T-helper 9 cell (primary cell): ENCODE data around the gene PIP4P1.

Source experiments
- DNase-seq: peaks from one replicate; pipeline ENCODE4 v3.0.0-alpha.2; 2020

PIP4P1 gene

DNA sequence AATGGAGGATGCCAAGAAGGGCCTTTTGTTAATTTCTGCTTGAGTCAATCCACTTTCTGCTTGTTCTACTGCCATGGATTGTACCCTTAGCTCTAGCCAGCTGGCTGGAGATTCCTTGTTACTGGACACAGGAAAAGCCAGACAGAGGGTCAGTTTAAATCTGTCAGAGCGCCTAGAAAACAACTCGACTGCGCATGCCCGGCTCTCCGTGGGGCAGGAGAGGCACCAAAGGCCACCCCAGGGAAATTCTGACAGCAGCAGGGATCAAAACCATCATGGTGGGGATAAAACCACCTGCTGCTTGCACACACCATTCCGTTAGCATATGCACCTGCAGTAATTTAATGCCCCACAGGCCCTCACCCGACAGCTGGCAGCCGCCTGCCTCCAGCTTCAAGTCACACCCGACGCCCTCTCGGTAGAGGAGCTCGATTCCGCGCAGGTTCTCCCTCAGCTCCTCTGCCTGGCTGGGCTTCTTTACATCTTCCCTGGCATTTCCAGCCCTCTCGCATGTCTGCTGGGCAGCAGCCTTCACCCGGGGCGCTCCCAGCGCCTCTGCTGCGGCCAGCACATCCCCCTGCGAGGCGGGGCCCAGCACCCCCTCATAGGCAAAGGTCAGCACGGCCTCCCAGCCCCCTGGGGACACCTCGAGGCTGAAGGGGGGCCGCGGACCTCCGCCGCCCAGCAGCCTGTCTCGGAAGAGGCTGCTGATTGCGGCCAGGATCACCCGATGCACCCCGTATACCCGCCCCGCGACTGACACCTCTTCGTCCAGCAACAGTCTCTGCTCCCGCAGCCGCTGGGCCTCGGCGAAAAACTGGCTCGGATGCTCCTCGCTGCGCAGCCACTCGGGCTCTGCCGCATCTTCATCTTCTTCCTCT lies 26.3 kb downstream of the PIP4P1 start:
- DNase-seq = no peak

DNA sequence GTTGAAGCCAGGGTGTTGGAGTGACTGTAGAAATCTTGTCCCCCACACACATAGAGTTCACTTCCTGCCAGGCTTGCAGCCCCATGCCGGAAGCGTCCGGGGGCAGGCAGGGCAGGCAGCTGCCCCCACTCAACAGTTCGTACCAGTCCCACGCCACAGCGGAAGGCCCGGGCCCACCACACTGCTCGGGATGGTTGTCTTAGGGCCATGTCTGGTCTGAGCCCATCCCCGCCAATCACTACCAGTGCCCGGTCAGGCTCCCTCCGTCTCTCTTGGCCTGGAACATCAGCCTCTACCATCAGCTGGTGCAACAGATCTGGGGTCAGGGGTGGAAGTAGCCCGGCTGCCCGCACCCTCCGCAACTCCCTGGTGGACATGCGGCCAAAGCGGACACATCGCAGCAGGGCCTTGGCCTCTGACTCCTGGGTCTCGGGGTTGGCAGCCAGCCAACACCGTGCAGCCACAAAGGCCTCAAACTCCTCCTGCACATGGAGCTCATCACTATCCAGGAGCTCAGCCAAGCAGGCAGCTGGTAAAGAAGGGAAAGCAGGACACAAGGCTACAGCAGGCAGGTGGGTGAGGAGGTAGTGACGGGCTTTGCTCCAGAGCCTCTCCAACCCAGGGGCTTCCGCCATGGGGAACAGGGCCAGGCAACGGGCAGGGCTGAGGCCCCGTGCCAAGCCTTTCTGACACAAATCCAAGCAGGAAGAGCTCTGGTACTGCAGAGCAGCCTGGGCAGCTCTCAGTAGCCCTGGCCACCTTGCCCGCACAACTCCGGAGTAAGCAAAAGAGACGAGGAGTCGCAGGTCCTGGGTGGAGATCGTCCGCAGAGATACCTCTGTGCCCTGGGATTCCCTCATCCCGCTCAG lies 31.2 kb downstream of the PIP4P1 start:
- no peak for DNase-seq

DNA sequence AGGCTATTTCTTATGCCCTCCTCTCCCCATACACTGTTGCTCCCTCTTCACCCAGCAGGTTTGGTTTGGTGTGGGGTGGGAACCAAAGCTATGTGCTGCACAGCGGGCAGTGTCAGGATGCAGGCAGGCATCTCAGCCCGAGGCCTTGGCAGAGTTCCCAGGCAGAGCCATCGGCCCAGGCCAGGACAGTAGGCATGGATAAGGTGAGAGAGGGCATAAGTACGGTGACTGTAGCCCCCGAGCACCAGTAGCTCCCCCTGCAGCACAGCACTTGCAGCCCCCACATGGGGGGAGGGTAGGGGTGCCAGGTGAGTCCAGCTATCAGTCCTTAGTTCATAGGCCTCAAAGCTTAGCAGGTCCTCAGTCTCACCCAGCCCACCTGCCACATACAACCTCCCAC lies 32.4 kb downstream of the PIP4P1 start:
- no peak for DNase-seq

DNA sequence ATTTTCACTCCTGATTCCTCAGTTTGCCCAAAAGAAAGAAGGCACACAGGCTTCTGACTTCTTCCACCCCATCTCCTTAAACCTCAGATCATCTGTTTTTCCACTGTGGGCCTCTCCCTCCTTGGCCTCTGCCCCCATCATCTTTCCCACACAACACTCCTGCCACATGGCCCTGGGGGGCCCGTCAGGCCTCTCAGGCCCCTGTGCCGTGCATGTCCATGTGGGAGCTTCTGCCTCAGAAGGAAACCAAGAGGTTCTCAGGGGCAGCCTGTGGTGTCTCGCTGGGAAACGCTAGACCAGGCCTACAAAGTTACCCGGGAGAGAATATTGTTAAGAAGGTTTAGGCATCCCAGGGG lies 33.2 kb downstream of the PIP4P1 start:
- DNase-seq = no peak

DNA sequence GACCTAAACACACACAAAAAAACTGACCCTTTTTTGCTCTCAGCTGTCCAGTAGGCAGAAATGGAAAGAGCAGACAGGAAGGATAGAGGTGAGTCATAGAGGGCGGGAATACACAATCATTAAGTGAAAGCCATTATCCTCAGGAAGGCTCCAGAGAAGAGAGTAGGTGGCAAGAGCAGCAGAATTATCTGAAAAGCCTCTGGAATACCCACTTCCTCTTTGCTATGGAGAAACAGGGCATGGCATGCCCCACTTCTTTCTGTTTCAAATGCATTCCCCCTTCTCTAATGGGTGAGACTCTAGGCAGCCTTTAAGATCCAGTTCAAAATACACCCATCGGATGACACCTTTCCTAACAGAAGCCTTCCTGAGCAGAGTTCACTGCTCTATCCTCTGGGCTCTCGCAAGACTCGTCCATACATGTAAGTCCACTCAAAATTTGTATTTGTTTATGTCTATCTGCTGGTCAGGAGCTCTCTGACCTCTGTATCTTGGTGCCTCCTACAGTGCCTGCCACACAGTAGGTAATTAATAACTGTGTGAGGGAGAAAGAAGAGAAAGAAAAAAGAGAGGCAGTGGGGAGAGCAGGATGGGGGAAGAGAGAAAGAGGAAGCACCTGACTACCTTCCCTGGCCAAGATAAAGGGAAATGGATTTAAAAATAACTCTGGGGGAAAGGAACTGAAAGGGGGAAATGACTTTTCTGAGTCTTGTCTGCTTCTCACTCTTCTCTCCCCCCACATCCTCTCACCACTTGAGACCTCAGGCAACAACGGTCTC lies 33.8 kb downstream of the PIP4P1 start:
- no peak for DNase-seq

DNA sequence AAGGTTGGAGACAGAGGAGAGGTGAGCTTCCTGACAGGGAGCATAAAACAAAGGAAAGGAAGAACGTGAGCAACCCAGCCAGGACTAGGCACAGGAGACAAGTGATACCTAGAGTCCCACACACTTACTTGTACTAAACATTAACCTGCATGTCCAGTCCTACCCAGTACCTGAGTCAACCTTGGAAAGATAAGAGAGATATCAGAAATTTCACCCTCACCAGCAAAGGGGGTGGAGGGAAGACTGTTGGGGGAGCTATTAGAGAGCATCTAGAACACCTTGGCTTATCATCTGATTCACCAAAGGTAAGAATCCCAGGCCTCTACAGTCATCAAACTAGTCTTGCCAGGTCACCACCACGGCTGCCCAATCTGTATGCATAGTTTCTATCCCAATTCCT lies 36.4 kb downstream of the PIP4P1 start:
- no peak for DNase-seq

DNA sequence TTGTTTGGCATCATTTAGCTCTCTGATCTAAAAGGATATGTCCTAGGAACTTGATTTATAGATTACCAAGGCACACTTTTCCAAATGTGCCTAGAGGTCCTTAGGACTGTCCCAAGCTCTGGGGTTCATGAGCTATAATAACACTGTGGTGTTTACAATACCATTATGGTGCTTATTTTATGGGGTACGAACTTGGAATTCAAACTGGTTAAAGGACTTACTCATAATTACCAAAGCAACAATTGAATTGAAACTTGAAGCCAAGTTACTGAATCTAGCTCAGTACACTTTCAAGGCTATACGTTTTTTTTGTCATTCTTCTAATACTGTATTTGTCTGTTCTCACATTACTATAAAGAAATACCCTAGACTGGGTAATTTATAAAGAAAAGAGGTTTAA lies 38.3 kb downstream of the PIP4P1 start:
- DNase-seq = no peak

DNA sequence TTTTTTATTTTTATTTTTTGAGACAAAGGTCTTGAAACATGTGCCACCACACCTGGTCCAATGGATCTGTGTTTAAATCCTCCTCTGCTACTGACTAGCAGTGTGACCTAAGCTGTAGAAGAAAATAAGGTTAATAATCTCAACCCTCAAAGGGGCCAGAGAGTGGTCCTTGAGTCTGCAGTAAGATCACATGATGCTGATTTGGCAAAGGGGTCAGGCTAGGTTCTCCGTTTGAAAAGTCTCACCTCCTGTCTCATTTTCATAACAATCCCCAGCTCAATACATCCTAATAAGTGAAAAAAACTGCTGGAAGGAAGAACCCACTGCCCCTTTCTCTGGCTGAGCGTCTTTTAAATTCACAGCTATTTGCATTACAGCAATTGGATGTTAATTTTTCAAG lies 40.0 kb downstream of the PIP4P1 start:
- DNase-seq = no peak

DNA sequence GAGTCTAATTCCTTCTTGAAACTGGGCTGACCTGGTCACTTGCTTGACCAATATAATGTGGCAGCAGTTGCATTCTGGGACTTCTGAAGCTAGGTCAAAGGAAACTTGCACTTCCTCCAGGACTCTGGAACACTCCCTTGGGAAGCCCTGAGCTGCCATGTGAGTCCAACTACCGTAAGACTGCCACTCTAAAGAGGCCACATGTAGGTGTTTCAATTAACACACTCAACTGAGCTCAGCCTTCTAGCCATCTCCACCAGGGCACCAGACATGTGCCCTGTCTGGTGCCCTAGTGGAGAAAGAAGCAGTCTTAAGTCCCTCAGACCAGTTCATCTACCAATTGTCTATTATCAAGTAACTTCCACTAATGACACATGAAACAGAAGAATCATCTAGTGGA lies 41.8 kb downstream of the PIP4P1 start:
- no peak for DNase-seq

DNA sequence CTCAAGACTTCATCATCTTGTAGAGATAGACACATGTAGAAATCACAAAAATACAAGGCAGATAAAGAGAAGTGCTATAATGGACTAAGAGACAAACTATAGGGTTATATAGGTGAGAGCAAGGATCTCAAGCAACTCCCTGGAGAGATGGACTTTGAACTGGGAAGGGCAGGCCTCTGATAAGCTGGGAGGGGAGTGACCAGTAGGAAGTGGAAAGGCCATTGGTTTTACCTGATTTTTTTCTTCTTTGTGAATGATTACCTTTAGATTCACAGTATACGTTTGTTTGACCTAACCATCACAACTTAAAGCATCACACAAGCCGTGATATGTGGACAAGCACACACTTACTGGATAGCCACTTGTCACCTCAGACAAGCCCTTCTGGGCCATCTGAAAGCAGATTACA lies 42.7 kb downstream of the PIP4P1 start:
- no peak for DNase-seq

DNA sequence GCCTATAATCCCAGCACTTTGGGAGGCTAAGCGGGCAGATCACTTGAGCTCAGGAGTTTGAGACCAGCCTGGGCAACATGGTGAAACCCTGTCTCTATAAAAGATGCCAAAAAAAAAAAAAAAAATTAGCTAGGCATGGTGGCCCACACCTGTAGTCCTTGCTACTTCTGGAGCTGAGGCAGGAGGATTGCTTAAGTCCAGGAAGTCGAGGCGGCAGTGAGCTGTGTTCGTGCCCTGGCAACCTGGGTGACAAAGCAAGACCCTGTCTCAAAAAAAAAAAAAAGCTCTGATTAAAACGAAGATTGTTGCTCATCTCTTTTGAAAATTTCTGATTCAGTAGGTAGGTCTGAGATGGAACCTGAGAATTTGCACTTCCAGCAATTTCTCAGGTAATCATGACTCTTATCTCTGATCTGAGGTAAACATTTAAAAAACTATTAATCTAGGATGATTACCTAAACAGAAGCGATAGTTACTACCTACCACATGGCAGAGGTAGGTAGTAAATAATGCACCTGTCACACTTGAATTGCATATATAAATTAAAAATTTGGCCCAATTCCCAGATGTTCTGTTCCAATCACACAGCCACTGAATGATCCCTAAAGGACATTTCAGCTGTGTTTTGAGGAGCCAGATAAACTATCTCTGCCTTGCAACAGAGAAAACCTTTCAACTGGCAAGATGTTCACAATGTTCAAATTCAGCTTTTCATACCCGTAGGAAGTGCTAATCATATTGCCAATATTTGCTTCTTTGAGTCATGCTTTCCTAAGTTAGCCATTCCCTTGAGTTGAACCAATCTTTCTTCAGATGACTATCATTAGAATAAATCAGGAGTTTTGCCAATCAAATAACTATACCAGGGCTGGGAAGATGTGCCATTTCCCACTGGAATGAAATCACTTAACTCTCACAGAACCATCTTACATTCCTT lies 43.7 kb downstream of the PIP4P1 start:
- no peak for DNase-seq

DNA sequence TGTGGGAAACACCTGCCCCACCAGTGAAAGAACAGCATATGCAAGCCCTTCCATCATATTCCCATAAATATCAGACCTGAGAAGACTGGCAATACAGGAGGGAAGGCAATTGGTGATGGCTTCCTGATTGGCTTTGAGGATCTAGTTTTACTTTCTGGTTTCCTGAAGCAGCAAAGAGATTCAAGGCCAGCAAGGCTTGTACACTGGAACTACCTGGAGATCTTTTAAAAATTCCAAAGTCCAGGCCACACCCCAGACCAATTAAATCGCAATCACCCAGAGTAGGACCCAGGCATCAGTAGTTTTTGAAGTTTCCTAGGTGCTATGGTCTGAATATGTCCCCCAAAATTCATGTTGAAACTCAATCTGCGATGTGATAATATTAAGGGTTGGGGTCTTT lies 45.0 kb downstream of the PIP4P1 start:
- no peak for DNase-seq

DNA sequence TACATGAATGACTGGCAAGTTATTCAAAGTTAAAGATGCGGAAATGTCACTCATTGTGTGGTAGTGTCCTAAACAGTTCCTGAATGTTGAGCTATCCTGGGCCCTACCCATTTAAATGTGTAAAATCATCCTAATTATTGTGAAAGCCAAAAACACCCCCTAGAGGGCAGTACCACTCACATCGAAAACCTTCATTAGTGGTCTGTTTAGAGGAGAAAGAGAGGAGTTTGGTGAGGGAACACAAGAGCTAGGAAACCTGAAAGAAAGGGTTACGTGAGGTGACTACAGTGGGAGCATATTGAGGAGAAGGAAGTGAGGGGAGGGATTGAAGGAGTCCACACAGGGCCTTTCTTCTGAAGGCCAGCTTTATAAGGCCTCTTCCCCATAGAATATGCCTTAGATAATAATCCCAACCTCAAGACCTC lies 45.4 kb downstream of the PIP4P1 start:
- DNase-seq = no peak

DNA sequence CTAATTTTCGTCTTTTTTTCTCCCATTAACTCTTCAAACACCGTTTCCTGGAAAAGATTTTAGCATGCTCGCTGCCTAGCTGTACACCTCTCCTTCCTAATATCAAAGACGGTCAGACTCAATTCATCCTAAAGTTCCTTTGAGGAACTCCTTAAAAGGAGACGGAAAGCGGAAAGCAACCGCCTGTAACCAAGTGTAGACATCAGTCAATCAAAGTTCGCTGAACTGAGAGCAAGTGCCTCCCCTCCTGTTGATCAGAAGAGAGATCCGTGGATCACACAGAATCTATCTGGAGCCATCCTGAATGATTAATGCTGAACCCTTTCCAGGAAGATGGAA lies 47.5 kb downstream of the PIP4P1 start:
- DNase-seq = no peak

DNA sequence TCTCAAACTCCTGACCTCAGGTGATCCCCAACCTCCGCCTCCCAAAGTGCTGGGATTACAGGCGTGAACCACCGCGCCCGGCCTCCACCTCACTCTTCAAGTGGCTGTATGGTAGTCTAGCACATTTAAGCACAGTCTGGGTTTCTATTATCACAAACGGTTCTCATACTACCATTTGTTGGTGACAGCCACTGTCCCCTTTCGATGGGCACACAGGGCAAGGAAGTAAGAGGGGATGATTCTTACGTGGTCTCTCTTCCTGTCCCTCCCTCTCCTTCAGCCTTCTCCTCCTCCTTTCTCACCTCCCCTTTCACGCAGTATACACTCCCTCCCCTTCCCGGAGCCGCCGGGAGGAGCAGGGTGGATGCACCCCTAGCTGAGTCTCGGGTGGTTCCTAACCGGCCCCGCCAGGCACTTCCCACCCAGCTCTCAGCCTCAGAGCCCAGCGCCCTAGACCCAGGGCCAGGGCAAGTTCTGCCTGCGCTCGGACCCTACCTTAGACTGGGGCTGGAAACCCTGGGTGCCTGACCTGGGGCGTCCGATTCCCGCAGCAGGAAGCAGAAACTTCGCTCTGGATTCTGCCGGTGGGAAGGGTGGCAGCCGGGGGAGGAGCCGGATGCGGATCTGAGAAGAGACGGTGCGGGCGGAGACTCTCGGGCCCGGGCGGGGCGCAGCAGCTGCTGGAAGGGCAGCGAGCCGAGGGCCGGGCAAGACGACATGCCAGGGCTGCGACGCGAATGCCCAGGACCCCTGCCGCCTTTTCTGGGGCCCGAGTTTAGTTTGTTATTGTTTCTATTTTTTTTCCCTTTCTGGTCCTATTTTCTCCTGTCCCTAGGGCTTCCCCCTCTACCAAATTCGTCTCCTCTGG lies 48.1 kb downstream of the PIP4P1 start, which contains the start of gene TEP1:
Gene TEP1, minus strand, starts transcription at position 626 of the 868 bp plus-strand sequence. CDS start 5,062 bp downstream, outside the sequence.
- peak; percentile 64 for DNase-seq

DNA sequence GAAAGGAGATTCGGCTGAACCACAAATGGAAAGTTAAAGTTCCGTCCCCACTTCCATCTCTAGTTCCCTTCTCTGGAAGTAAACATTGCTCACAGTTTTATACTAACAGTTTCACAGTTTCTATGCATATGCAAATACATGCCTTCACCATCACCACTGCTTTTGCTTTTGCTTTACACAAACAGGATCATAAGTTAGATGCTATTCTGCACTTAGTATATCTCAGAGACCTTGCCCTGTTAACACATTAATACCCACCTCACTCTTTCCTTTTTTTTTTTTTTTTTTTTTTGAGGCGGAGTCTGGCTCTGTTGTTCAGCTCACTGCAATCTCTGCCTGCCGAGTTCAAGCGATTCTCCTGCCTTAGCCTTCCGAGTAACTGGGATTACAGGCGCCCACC lies 48.8 kb downstream of the PIP4P1 start:
- no peak for DNase-seq

DNA sequence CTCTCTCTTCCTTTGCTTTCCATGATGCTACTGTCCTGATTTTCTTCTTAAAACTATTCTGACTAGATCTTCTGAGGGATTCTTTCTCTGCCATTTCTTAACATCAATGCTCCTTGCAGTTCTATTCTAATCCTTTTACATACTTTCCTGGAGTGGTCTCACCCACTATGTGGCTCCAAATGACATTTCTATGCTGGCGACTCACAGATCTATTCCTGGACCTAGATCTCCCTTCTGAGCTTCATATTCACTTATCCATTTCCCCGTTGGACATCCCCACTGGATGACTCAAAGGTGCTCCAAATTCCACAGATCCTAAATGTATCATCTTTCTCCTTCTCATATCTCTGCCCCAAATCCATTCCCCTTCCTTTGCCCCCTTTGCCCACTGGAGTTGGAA lies 52.0 kb downstream of the PIP4P1 start:
- DNase-seq = no peak
